Ovary (tissue), 3 donors: ENCODE results near the gene HPS1.

Experiments
- POLR2A ChIP-seq: fragments of 450-650 bp; IDR thresholded peaks from one replicate; pipeline ENCODE4 v1.6.1; 2017; ENCODE audit warnings: antibody characterized with exemption, mild to moderate bottlenecking, moderate library complexity
- TF ChIP-seq, protein P1 (sequence below), 3 donors: fragments of 450-650 bp in 2 of 3; fragments of 200-600 bp in 1 of 3; IDR thresholded peaks; one replicate each; pipeline versions ENCODE4 v1.5.1 to v1.8.0; 2016 to 2022; ENCODE audit warnings: antibody characterized with exemption in 3 of 3, mild to moderate bottlenecking in 1 of 3
- donor health status: DM: no; HTN: no; CAD: no.

DNA sequence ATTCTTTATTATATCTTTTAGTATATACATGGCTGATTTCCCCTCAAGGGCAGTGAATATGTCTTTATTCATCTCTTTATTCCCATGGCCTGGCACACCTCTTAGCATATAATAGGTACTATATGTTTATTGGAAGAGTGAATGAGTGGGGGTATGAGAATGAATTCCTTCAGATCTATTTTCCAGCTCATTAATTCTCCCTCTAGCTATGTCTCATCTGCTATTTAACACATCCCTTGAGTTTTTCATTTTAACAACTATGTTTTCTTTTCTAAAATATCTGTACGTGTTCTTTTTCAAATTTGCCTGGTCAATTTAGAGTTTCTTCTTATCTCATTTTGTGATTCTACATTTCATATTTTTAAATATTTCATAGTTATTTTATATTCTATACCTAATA, 14.4 kb downstream of the HPS1 start:
- TF ChIP-seq, protein P1, sequence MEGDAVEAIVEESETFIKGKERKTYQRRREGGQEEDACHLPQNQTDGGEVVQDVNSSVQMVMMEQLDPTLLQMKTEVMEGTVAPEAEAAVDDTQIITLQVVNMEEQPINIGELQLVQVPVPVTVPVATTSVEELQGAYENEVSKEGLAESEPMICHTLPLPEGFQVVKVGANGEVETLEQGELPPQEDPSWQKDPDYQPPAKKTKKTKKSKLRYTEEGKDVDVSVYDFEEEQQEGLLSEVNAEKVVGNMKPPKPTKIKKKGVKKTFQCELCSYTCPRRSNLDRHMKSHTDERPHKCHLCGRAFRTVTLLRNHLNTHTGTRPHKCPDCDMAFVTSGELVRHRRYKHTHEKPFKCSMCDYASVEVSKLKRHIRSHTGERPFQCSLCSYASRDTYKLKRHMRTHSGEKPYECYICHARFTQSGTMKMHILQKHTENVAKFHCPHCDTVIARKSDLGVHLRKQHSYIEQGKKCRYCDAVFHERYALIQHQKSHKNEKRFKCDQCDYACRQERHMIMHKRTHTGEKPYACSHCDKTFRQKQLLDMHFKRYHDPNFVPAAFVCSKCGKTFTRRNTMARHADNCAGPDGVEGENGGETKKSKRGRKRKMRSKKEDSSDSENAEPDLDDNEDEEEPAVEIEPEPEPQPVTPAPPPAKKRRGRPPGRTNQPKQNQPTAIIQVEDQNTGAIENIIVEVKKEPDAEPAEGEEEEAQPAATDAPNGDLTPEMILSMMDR (IDR thresholded peaks at IDR 0.05) = no peak
- TF ChIP-seq POLR2A = no peak
